C1 segment of cervical spinal cord (tissue), 14 donors: ENCODE results near the gene RAMP3.
A peak's percentile ranks its signal among the peaks of the same experiment; 100 is the strongest.

Experiments
- DNase-seq, 14 donors: peaks; one replicate each; lab custom pipeline; 2025; lab: John Stamatoyannopoulos, UW

The RAMP3 gene

DNA sequence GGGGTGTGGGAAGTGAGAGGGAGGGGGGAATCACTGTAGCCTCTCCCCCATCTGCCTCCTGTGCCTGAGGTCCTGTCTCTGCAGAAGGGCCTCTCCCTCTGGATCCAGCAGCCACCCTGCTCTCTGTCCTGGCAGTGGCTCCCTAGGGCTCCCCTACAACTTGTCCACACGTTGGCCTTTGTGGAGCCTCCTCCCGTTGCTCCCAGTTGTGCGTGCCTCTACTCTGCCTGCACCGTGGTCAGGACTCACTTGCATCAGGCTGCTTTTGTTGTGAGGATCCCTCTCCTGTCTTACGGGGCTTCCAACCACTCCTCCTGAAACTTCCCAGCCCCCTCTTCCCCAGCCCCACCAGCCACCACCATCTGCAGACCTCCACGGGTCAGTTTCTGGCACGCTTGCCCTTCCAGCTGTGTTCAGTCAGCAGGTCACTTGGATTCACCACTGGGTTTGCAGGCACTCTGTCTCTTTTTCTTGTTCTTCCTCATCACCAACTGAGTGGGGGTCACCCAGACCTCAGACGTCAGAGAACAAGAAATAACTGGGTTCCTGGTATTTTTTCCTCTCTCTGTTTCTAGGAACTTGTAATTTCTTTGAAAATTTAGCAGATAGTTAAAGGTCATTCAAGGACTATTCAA lies 62.3 kb downstream of the RAMP3 start:
- DNase-seq = no peak

DNA sequence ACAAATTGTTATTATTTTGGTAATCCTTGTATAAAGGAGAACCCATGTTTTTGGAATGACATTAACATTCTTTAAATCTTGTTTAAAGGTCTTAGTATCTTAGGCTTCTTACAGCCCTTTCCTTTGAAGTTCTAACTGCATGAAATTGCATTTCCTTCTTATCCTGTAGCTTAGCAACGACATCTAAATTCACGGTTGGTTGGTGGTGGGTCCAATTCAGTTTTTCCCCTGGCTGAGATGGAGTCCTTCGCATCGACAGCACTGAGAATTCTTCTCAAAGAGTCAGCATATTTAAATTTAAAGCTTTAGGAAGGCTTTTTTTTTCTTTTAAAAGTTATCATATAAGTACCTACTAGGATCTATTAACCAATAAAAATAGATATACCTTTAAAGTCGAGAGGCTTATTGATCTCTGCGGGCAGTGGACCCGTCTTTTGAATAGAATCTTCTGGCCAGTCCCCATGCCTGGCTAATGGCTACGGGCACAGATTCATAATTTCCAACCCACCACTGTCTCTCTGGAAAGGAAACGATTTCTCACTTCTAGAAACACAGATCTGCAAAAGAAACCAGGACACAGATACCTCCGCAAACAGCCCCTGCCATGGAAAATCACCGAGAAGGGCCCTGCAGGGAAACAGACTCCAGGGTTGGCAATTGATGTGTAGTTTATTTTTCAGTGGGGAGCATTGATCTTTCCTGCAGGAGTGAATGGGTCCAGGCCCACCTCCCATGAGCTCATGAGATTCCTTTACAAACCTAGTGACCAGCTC lies 63.4 kb downstream of the RAMP3 start:
- no peak for DNase-seq

DNA sequence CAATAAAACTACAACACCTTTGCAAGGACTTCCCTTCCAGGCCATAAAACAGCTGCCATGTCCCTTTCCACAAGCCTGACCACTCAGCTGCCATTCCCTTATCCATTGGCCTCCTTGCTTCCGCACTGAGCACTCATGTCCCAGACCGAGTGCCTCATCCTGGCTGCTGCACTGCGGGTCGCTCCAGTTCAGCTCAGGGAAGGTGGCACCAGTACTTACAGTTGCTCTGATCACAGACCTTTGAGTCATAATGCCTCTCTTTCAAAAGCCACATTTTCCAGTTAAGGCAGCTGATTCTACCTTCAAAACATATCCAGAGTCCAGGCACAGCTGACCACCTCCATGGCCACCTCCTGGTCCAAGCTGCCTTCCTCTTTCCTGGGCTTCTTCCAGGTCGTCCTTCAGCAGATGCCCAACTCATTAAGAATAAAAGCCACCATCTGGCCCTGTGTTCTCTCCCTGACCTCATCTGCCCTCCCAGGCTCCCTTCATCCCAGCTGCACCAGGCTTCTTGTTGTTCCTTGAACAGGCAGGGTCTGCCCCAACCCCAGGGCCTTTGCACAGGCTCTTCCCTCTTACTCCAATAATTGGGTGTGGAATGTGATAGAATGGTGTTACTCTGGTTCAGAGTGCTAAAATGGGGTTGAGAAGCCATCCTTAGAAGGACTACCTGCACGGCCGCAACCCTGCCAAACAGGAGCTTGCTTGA lies 64.5 kb downstream of the RAMP3 start:
- DNase-seq = no peak

DNA sequence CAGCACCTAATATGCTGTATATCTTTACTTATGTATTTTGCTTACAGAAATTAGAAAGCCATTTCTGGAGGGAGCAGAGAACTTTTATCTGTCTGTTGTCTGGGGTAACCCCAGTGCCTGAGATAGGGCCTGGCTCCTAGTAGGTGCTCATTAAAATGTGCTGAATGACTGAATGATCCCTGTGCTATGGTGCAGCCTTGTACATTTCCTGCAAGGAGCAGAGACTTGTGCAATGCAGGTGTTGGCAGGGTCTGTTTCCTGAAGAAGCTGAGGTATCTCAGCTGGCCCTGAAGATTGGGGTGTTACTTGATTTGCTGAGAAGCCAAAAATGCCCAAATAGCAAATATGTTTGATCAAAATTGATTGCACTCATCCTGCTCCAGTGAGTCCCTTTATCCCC lies 65.5 kb downstream of the RAMP3 start:
- DNase-seq = no peak

DNA sequence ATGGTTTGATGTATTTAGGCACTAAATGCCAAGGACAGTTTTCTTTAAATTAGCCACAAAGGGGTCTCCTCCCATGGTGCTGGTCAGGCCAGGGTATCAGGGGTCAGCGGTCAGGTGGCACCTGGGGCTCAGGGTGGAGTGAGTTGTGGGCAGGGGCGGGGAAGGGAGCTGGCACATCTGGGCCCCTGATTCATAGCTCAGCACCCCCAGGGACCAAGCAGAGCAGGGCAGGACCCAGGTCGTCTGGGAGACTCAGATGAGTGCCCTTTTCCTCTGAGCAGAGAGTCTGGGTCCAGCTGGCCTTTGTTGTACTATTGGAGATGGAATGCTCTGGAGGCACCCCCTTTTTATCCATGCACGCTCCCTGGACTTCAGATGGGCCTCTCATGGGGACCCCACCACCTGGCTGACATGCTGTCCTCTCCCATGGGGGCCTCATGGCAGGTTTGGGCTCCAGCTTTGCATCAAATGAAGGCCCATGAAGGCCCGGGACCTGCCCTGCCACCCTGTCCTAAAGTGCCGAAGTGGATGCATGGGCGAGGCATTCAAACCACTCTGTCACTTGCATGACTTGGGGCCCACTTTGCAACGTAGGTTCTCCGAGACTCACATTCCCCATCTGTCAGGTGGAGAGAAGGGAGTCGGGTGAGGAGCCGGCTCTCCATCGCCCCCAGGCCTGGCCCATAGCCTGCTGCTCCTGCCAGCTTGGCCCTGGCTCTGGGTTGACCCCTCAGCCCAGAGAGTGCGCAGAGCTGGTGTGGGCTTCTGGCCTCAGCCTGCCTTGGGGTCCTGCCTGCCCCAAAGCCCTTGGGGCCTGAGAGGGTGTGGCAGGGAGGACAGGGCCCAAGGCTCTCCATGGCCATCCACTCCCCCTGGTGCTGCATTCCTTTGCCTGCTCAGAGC lies 66.4 kb downstream of the RAMP3 start:
- DNase-seq = no peak

DNA sequence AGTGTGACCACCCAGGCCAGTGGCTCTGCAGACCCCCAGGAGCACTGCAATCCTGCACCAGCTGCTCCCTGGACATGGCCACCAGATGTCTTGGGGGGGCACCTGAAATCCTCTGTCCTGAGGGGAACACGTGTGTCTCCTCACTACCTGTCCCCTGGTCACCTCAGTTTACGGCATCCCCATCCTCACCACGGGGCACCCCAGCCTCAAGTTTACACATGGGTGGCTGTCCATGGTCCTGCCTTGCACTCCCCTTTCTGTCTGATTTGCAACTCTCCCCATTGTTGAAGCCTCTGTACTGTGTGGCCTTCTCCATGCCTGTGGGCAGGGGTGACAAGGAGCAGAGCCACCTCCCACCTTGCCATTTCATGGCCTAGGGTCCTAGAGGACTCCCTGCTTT lies 67.2 kb downstream of the RAMP3 start:
- DNase-seq = no peak

DNA sequence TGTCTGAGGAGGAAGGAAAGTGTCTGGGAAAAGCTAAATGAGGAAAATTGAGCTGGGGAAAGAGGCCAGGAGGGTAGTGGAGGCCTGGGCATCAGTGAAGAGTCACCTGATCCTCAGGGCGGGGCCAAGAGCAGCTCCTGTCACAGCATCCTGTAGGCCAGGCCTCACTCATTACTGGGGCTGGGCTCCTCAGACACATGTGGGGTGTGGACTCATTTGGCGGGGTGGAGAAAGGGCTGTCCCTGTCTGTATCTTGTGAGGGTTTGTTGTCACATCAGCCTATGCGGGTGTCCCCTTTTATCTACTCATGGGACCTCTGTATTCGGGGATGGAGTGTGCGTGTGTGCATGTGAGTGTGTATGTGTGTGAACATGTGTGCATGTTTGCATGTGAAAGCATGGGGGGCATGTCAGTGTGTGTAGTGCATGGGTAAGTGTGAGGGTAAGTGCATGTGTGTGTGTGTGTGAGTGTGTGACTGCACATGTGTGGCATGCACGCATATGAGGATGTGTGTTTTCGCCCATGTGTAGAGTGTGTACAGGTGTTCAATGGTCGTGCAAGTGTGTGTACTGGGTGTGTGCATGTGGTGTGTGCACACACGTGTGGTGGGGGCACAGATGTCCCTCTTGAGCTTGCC lies 67.8 kb downstream of the RAMP3 start:
- no peak for DNase-seq

DNA sequence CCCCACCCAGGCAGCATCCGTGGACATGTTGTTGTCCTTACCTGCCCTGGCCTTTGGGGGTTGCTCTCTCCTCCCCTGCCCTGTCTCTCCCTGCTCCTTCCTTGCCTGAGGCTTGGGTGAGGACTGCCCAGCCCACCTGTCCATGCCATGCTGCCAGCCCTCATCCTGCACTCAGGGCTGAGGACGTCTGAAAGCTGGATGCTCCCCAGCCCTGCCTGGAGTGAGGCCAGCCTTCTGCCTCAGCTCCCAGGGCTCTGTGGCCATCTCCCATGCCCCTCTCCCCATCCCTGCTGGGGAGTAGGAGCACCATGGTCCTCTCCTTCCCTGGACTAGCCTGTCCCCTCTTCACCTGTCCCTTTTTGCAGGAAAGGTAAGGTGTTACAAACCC lies 68.4 kb downstream of the RAMP3 start:
- DNase-seq = peak in 1 of 14 donors; percentile 41

DNA sequence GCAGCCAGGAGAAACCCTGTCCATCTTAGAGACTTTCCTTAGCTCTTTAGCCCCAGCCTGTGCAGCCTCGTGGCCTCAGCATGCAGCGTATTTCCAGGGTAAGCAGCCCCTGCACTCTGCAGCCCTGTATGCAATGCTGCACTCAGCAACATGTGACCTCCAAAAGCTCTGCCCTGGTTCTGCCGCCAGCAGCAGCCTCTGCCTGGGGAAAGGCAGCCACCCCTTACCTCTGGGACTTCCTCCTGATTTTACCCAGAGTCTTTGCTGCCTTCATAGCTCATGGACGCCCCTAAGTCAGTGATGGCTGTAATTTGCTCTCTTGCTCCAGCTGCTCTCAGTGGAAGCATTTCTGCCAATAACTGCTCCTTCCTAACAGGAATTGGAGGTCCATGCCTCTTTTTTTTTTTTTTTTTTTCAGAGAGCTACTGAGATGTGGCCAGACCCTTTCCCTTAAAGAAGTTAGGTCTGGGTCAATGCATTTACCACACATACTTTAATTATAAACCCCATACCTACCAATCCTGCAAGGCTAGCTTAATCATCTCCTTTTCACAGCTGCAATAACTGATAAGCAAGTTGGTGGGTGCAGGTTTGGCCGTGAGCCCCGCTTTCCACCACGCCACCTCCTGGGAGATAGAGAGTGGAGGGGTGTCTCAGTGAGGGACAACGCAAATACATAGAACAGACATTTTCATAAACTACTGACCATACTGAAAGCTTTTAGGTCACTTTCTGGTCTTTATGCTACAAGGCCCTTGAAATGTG lies 71.7 kb downstream of the RAMP3 start:
- DNase-seq = no peak

DNA sequence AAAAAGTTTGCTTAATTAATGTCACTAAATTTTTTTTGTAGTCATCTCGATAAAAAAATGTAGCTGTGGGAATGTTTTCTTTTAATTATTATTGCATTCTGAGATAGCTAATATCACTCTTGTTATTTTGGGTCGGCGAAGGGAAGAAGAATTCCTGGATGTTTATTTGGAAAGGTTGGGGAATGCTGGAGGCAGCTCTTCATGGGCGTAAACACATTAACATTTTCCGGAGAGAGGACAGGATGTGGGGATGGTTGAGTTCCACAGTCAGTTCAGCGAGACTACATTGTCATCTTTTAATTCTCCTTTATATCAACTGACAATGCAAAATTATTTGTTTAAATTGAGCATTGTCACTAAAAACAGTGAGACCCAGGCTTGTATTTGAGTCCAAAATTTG lies 72.5 kb downstream of the RAMP3 start:
- DNase-seq = no peak

DNA sequence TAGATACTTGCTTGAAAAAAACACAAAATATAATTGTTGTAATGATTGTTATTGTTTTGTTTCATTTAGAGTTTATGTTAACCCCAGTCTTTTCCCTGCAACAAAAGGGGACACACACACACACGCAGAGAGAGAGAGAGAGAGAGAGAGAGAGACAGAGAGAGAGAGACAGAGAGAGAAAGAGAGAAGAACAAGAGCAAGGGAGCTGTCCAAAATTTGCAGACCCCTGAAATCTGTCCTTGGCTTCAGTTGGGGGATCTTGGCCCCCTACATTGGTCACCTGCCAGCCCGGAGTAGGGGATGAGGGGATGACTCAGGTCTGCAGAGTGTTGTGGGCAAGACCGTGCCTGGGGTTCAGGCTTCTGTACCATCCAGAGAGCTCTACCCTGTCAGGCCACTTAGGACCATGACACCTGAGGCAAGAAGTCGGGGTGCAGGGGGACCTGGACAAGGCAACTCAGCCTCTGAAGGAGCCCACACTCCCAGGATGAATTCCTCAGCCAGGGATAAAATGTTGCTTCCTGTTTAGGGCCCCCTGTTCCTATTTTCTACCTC lies 73.1 kb downstream of the RAMP3 start:
- no peak for DNase-seq

DNA sequence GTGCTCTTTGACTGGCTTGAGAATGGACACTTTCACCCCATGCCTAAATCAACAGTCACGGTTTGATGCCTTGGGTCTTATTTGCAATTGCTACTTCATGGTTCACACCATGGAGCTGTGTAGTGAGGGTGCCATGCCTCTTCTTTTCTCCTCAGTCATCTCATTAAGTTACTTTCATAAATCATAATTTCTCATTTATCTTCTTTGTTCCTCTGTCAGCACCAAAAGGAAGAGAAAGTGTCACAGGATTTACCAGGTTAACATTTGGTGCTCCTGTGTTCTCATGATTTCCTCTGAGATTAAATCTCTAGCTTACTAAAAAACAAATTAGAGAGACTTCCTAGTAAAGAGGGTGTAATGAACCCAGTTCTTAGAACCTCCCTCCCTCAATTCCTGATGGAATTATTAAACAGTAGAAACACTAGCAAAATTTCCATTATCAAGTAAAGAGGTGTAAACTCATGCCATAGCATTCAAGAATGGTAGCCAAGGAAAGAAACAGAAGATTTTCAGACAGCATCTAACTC lies 75.7 kb downstream of the RAMP3 start:
- no peak for DNase-seq
